Putamen (tissue), 1 donor: ENCODE results near the gene SCMH1.

Experiments
- DNase-seq: peaks from one replicate; pipeline ENCODE4 v3.0.0-alpha.2; 2016; ENCODE audit warnings: low spot score

The SCMH1 gene

GRCh38 chr1:40998668-40999067 is 243.4 kb downstream of the SCMH1 start:
- no peak for DNase-seq

DNA sequence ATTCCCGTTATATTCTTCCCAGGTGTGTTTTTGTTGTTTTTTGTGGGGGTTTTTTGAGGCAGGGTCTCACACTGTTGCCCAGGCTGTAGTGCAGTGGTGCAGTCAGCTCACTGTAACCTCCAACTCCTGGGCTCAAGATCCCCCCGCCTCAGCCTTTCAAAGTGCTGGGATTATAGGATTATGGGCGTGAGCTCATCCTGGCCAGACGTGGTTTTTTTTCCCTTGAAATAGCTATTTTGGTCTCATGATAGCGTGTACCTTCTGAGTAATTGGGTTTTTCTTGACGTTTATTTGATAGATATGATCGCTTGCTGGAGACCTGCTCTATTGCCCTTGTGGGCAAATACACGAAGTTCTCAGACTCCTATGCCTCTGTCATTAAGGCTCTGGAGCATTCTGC is 245.0 kb downstream of the SCMH1 start:
- no peak for DNase-seq

DNA sequence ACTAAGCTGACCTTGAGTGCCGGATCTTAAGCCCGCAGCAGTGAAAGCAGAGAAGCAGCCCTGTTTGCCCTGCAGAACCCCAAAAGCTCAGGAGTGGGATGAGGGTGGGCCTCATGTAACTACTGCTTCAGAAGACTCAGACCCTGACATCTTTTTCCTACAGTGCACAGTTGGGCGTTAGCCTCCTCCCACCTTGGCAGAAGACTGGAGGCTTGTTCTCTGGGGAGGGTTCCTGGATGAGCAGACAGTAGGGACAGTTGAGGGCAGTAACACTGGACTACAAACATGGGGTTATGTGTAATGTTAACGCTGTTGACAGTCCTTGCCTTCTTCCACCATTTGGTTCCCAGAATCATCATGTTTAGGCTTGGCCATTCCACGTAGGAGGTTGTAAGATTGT is 253.0 kb downstream of the SCMH1 start:
- DNase-seq: no peak

- DNase-seq: no peak
Measured at GRCh38 chr1:40988280-40988679, 253.8 kb downstream of the SCMH1 start.

DNA sequence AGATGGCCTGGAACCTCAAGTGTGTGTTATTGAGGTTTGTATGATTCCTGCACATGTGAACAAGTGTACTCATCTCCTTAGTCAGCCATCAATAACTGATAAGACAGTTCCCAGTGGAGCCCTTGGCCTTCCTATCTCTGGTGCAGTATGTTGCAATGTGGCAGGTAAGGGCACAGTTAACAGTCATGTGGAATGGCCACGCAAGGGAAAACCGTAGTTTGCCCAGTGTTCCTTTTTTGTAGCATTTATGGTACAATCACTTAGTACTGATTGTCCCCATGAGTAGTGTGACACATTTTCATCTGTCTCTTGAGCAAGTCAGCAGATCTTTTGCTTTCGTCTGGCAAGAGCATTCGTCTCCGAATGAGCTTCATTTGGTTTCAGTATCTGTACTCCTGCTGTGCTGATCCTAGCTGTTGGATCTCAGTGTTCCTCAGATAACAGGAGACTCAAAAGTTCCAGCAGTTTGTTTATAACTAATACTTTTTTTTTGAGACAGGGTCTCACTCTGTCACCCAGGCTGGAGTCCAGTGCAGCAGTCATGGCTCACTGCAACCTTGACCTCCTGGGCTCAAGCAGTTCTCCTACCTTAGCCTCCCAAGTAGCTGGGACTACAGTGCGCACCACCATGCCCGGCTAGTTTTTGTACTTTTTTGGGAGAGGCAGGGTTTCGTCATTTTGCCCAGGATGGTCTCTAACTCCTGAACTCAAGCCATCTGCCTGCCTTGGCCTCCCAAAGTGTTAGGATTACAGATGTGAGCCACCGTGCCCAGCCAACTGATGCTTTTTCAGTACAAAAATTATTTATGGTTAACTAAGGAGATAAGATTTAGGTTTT is 254.4 kb downstream of the SCMH1 start:
- DNase-seq: no peak

DNA sequence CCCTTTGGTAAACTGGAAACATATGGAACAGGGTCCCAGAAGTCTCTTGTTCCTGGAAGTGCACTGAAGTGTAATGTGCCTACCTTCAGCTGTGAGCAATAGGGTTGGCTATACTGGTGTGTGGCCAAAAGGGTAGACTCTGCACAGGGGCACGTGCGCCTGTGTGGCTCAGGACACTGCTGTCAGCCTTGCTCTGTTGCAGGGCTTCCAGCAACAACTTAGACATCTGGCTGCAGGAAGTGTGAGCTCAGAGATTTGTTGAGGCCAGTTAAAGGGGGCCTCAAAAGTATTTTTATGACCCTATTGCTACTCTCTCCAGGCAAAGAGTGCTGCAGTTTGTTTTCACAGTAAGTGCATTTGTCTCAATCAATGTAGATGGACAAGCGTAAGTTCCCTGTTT is 255.2 kb downstream of the SCMH1 start:
- no peak for DNase-seq

DNA sequence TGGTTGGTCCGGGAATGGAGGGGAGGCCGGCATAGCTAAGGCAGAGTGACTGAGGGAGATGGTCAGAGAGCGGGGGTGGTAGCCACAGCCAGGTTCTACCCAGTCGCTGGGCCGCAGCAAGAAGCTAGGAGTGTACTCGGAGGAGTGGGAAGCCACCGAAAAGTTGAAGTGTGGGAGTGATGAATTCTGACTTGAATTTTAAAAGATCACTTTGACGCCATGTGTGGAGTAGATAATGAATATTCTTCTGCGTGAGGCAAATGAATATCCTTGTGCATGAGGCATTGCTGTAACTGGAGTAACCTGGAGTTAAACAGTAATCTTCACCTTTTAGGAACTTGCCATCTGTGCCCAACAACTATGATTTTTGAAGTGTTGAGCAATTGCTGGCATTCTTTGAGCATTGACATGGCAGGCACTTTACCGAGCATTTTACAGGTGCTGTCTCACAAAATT is 255.8 kb downstream of the SCMH1 start:
- peak; percentile 68 for DNase-seq

DNA sequence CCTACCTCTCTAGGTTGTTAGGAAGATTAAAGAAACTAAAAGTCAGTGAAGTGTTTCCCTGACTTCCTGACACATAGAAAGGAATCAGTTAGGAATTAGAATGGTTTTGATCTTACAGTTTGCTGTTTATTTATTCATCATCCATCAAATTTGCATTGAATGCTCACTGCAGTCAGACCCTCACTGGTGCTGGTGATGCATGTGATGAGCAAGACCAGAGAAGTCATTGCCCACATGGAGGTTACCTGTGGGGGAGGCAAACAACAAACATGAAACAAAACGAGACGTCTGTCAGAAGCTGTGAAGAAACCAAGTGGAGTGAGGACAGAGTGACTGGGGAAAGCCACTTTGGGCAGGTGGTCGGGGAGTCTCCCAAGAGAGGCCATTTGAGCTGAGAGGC is 256.2 kb downstream of the SCMH1 start:
- no peak for DNase-seq

- DNase-seq: no peak
Measured at GRCh38 chr1:40985161-40985560, 256.9 kb downstream of the SCMH1 start.

DNA sequence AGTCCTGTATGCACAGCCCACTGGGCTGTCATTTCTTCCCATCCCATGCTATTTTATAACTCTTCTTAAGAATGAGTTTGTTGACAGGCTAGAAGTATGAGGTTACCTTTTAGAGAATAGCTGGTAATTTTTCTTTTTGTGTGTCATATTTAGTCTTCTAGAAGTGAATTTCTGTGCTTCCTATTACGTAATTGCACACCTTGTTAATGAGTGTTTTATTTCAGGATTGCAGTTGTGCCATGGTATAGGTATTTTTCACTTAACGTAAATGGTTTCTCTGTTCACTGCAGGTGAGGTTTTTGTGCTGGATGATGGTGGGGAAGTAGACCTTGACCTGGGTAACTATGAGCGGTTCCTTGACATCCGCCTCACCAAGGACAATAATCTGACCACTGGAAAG is 257.6 kb downstream of the SCMH1 start:
- DNase-seq: no peak

- peak; percentile 39 for DNase-seq
Measured at GRCh38 chr1:40984066-40984465, 258.0 kb downstream of the SCMH1 start.

- no peak for DNase-seq
Measured at GRCh38 chr1:40983286-40983685, 258.8 kb downstream of the SCMH1 start.

- DNase-seq: no peak
Measured at GRCh38 chr1:40982721-40983120, 259.4 kb downstream of the SCMH1 start.

- no peak for DNase-seq
Measured at GRCh38 chr1:40981691-40982448, 260.2 kb downstream of the SCMH1 start.

DNA sequence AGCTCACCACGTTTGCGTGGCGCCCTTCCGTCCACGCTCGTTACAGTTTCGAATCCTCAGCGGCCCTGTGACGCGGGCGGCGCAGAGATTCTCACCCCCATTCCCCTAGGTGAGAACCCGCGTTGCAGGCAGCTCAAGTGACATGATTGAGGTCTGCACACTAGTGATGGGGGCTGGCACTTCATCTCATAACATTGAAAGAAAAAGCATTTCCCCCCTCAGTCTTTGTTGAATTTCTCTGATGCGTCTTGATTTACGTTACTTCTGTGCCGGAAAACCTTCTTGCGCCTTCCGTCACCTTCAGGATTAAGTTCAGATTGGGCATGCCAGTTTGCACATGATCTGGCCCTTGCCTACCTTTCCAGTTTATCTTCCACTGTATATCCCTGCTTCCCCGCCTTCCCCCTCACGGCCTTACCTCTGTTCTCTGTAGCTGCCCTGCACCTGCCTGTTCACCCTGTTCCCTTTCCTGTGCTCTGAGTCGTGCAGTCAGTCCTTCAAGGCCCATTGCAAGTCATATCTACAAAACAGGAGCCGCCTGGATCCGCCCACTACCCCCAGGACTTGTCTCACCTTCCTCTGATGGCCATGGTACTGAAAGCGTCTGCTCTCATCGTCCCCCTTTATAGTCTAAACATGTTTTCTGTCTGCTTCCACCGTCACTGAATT is 261.5 kb downstream of the SCMH1 start:
- no peak for DNase-seq

- DNase-seq: no peak
Measured at GRCh38 chr1:40980068-40980452, 262.0 kb downstream of the SCMH1 start.

DNA sequence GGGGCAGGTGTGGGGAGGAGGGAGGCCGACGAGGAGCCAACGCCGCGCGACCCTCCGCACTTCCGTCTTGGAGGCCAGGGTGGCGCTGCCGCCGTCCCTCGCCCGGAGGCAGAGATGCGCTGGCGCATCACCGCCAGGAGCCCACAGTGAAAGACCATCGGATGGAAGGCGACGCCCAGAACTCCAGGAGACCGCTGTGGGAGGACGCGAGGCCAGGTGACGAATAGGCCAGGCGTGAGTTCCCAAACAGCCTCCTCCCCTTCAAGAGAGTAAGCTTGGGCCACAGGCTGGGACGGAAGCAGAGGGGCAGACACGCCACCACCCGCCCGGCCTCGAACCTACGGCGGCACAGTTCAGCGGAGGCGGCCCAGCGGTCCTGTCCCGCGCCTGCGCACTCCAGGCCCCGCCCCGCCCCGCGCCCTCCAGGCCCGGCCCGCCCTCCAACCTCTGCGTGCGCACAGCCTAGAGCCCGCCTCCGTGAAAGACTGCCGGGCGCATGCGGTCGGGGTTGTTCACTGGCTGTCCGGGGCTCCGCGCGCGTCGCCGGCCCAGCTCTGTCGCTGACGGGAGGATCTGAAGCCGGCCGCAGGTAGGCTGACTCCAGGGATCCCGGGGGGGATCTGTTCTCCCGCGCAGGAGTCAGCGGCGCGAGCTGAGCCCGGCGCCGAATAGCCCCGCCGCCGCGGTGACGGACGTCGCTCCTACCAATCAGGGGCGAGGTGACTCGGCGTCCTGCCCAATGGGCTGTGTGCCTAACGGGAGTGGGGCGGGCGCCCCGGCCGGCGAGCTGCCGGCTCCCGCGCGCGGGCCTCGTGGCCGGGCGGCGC is 262.7 kb downstream of the SCMH1 start, which contains the start of gene CTPS1:
Gene CTPS1, plus strand, starts transcription at position 456 of the 827 bp plus-strand sequence. CDS start 3,595 bp downstream, outside the sequence.
- peak; percentile 92 for DNase-seq

DNA sequence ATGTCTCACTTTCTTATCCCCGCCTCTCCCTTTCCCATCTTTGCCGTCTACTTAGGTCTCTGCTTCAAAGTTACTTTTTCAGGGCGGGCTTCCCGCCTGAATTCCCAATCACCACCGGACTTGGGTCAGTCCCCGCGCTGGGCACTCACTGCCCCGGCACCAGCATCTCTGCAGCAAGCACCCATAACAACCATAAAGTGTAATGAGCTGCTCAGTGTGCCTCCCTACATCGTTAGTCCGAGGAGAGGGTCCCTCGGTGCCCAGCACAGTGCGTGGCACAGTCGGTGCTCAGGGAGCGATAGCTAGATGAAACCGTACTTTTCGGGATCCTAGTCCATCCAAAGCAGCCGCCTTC is 263.2 kb downstream of the SCMH1 start:
- no peak for DNase-seq

GRCh38 chr1:40977716-40978115 is 264.4 kb downstream of the SCMH1 start:
- no peak for DNase-seq
